Thymus (tissue), 11 donors: ENCODE results near the gene KCNC1. TPM values are rescaled to one million over a fixed set of nuclear protein-coding genes. Genes with fewer than 3 reads are reported as not detected.

Experiments used
- DNase-seq, 9 donors: peaks; one replicate each; pipeline ENCODE4 v3.0.0-alpha.2; 2013; ENCODE audit warnings: low spot score in 9 of 9, low read depth in 6 of 9, missing footprints in 1 of 9
- H3K27ac ChIP-seq, 2 donors: one replicate each; pipeline ENCODE4 v1.5.1; 2013; ENCODE audit warnings: control low read depth in 1 of 2, low read depth in 1 of 2, low read length in 1 of 2, mild to moderate bottlenecking in 1 of 2, moderate library complexity in 1 of 2
- H3K27me3 ChIP-seq, 2 donors: one replicate each; pipeline ENCODE4 v1.5.1; 2013; ENCODE audit warnings: low read length in 1 of 2; ENCODE audit not compliant: control insufficient read depth in 2 of 2, insufficient read depth in 1 of 2
- H3K36me3 ChIP-seq, 2 donors: one replicate each; pipeline ENCODE4 v1.5.1; 2013; ENCODE audit warnings: low read length in 1 of 2, mild to moderate bottlenecking in 1 of 2, moderate library complexity in 1 of 2; ENCODE audit not compliant: control insufficient read depth in 2 of 2, insufficient read depth in 2 of 2
- H3K4me1 ChIP-seq, 2 donors: one replicate each; pipeline ENCODE4 v1.5.1; 2013; ENCODE audit warnings: low read length in 2 of 2; ENCODE audit not compliant: control insufficient read depth in 2 of 2, insufficient read depth in 2 of 2
- H3K4me3 ChIP-seq, 2 donors: one replicate each; pipeline ENCODE4 v1.5.1; 2013; ENCODE audit warnings: low read length in 2 of 2, control low read depth in 1 of 2, mild to moderate bottlenecking in 1 of 2
- H3K9me3 ChIP-seq, 2 donors: one replicate each; pipeline ENCODE4 v1.5.1; 2013; ENCODE audit warnings: low read length in 1 of 2, mild to moderate bottlenecking in 1 of 2; ENCODE audit not compliant: control insufficient read depth in 2 of 2, insufficient read depth in 1 of 2
- WGBS: extraction: QIAGEN DNeasy Blood & Tissue Kit; methylation state at CpG from one replicate; pipeline ENCODE4 v1.1.7; 2013; 5-methylcytosine and 5-hydroxymethylcytosine counted together
- polyA plus RNA-seq: library from polyadenylated mRNA; stranded (reverse); fragments of 200-250 nt; gene quantifications from one replicate; pipeline ENCODE4 v1.2.3, GENCODE V29; 2013
- total RNA-seq: library from RNA; stranded (reverse); fragments of 120-200 nt; gene quantifications from one replicate; pipeline ENCODE4 v1.2.4, GENCODE V29; 2013
- donor health status: healthy.

The KCNC1 gene
- total and polyA plus RNA-seq, 2 donors = under 0.01 to 0.30 TPM

- peaks cover 0 to 14% of the 10 kb centered on the region in 2 donors for H3K27me3 ChIP-seq
These were observed 13.5 kb downstream of the KCNC1 start for GRCh38 chr11:17748044-17748443.

GRCh38 chr11:17748761-17749721 lies 14.5 kb downstream of the KCNC1 start:
- Histone ChIP-seq H3K27me3 (peaks cover 0 to 12% of the 10 kb centered on the region in 2 donors), H3K4me3 (no peak overlapping the region), H3K36me3 (no peaks in the 10 kb centered on the region), H3K27ac (no peak overlapping the region), H3K4me1 (no peaks in the 10 kb centered on the region), H3K9me3 (no peaks in the 10 kb centered on the region)
- no peak for DNase-seq
- WGBS = 81% methylated on average over 19 of the region's 19 CpGs

More at GRCh38 chr11:17748044-17748443, 13.5 kb downstream of the KCNC1 start:
- DNase-seq = no peak
- no peak overlapping the region for H3K27ac ChIP-seq
- 95% methylated on average over 8 of the region's 8 CpGs for WGBS
- no peaks in the 10 kb centered on the region for H3K36me3 ChIP-seq
- H3K4me1 ChIP-seq = no peaks in the 10 kb centered on the region
- H3K9me3 ChIP-seq = no peaks in the 10 kb centered on the region
- H3K4me3 ChIP-seq = no peak overlapping the region

- no peaks in the 10 kb centered on the region for H3K36me3 ChIP-seq
- no peaks in the 10 kb centered on the region for H3K9me3 ChIP-seq
- H3K27ac ChIP-seq = no peak overlapping the region
- no peaks in the 10 kb centered on the region for H3K4me1 ChIP-seq
- no peak for DNase-seq
- WGBS = 72% methylated on average over 13 of the region's 13 CpGs
- peaks cover 0 to 7% of the 10 kb centered on the region in 2 donors for H3K27me3 ChIP-seq
- H3K4me3 ChIP-seq = no peak overlapping the region
These were observed 15.6 kb downstream of the KCNC1 start for GRCh38 chr11:17750013-17750800.

GRCh38 chr11:17750801-17751165 lies 16.2 kb downstream of the KCNC1 start:
- no peaks in the 10 kb centered on the region for H3K9me3 ChIP-seq
- no peak overlapping the region for H3K27ac ChIP-seq
- no peak overlapping the region for H3K4me3 ChIP-seq
- H3K27me3 ChIP-seq = peaks cover 0 to 6% of the 10 kb centered on the region in 2 donors
- WGBS = 72% methylated on average over 2 of the region's 2 CpGs
- no peak for DNase-seq
- no peaks in the 10 kb centered on the region for H3K4me1 ChIP-seq
- no peaks in the 10 kb centered on the region for H3K36me3 ChIP-seq

- Histone ChIP-seq H3K27ac (no peak overlapping the region), H3K9me3 (no peaks in the 10 kb centered on the region), H3K27me3 (peaks cover 0 to 6% of the 10 kb centered on the region in 2 donors), H3K4me3 (no peak overlapping the region), H3K36me3 (no peaks in the 10 kb centered on the region), H3K4me1 (no peaks in the 10 kb centered on the region)
- 45% methylated on average over 2 of the region's 2 CpGs for WGBS
- DNase-seq = no peak
These were observed 17.0 kb downstream of the KCNC1 start for GRCh38 chr11:17751558-17751957.

- H3K4me1 ChIP-seq = no peaks in the 10 kb centered on the region
- H3K36me3 ChIP-seq = no peaks in the 10 kb centered on the region
- H3K27ac ChIP-seq = no peak overlapping the region
- DNase-seq = no peak
- H3K27me3 ChIP-seq = peaks cover 0 to 6% of the 10 kb centered on the region in 2 donors
- WGBS = 87% methylated on average over 7 of the region's 7 CpGs
- H3K4me3 ChIP-seq = no peak overlapping the region
- no peaks in the 10 kb centered on the region for H3K9me3 ChIP-seq
These were observed 17.6 kb downstream of the KCNC1 start for GRCh38 chr11:17752144-17752543.

- Histone ChIP-seq H3K4me3 (no peak overlapping the region), H3K4me1 (no peaks in the 10 kb centered on the region), H3K27me3 (peaks cover 0 to 3% of the 10 kb centered on the region in 2 donors), H3K36me3 (no peaks in the 10 kb centered on the region), H3K9me3 (no peaks in the 10 kb centered on the region), H3K27ac (no peak overlapping the region)
- DNase-seq = no peak
- WGBS = 72% methylated on average over 5 of the region's 5 CpGs
These were observed 18.6 kb downstream of the KCNC1 start for GRCh38 chr11:17753153-17753552.

- no peak for DNase-seq
- no peaks in the 10 kb centered on the region for H3K9me3 ChIP-seq
- 91% methylated on average over 10 of the region's 10 CpGs for WGBS
- no peak overlapping the region for H3K4me3 ChIP-seq
- no peaks in the 10 kb centered on the region for H3K4me1 ChIP-seq
- H3K27me3 ChIP-seq = peaks cover 0 to 3% of the 10 kb centered on the region in 2 donors
- H3K36me3 ChIP-seq = no peaks in the 10 kb centered on the region
- no peak overlapping the region for H3K27ac ChIP-seq
These were observed 19.1 kb downstream of the KCNC1 start for GRCh38 chr11:17753641-17754040.

GRCh38 chr11:17755891-17756290 lies 21.3 kb downstream of the KCNC1 start:
- Histone ChIP-seq H3K27ac (no peak overlapping the region), H3K4me3 (no peak overlapping the region), H3K9me3 (no peaks in the 10 kb centered on the region), H3K4me1 (no peaks in the 10 kb centered on the region), H3K36me3 (no peaks in the 10 kb centered on the region), H3K27me3 (peaks cover 0 to 3% of the 10 kb centered on the region in 2 donors)
- 92% methylated on average over 3 of the region's 3 CpGs for WGBS
- no peak for DNase-seq
